Myocyte (in vitro differentiated cells): Measurements from ENCODE around the gene TMEM120B. TPM values are rescaled to one million over a fixed set of nuclear protein-coding genes. Genes with fewer than 3 reads are reported as not detected.

Source experiments
- DNase-seq: peaks from one replicate; pipeline ENCODE4 v3.0.0-alpha.2; 2012; ENCODE audit warnings: low read depth
- total RNA-seq: library from RNA; depleted of rRNA; stranded (reverse); fragments of >200 nt; gene quantifications from 2 replicates; pipeline ENCODE4 v1.2.3, GENCODE V29; 2014

Gene TMEM120B
- total RNA-seq, 1 donor from 2014 or later, result 25.2 TPM

DNA sequence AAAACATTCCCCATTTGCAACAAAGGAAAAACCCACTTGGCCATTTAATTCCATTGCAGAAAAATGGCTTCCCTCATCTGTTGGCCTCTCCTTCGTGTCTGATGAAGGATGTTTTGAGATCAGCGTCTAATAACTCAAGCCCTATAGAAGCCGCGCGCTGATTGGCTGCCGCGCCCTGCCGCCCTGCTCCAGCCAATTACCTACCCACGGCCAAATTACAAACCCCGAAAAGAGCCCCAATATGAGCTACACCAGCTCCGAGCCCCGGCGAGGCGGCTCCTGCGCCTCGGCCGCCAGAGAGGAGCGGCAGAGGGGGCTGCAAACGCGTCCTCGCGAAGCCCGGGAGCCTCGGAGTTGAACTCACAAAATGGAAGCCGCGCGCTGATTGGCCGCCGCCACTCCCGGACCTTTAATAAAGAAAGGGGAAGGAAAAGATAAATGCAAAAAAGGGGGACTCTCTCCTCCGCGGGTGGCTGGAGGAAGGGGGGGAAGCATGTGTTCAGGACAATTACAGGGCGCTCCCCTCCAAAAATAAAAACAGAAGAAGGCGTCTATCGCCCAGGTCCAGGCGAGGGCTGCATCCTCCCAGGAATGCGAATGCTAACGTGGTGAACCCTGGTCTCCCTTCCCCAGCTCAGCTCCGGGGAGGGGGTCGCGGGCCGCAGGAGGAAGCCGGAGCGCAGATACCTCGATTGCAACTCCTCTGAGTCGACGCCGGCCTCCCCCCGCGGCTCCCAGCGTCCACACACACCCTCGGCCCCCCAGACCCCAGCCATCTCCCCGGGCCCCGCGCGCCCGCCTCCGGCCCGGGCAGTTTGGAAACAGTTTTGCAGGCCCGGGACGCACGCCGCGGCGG is 90.5 kb downstream of the TMEM120B start:
- peak; percentile 96 for DNase-seq

- peak; percentile 65 for DNase-seq
These were observed 91.4 kb downstream of the TMEM120B start, which contains the start of gene SETD1B for GRCh38 chr12:121803861-121804416. Gene SETD1B, plus strand, starts transcription at chr12:121804009. Its CDS starts 729 bp downstream, at chr12:121804738.

DNA sequence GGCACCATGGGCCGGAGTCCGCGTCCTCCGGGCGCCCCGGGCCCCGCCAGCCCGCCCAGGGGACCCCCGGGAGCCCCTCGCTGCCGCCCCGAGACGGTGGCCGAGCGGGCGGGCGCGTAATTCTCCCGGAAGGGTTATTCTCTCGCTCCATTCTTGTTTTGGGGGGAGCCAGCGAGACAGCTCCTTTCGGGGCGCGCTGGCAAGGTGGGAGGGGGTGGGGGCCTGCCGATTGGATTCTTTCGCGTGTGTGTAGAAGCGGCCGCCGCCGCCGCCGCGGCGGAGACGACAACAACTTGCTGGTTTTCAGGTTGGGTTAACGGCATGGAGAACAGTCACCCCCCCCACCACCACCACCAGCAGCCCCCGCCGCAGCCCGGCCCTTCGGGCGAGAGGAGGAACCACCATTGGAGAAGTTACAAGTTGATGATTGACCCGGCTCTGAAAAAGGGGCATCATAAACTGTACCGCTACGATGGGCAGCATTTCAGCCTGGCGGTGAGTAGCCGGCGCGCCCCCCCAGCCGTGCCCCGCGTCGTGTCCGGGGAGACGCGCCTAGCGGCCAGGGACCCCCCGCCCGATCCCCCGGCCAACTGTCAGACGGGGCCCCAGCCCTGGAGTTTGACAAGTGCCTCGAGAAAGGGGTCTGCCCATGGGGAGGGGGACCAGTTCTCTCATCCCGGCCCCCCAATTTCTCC is 92.0 kb downstream of the TMEM120B start:
- DNase-seq, result peak; percentile 40

GRCh38 chr12:121805171-121806008 is 92.8 kb downstream of the TMEM120B start:
- DNase-seq, result peak; percentile 33

DNA sequence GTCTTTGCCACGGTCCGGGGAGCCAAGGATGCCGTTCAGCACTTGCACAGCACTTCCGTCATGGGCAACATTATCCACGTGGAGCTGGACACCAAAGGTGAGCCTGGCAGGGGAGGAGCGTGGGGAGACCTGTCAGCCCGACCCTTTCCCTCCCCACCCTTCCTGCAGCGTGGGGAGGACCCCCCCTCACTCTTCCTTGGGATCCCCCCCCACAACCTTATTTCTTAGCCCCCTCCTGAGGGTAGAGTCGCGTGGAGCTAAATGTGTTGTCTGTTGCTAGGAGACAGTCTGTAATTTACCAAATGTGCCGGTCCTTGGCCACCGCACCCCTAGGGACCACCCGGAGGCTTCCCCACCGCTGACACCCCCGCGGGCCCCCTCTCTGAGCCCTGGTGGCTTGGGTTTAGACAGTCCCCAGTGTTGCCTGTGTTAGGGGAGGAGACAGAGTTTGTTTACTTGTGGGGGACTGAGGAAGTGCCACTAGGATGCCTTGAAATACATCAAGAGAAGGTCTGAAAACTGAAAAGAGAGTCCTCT is 93.5 kb downstream of the TMEM120B start:
- DNase-seq, result no peak

GRCh38 chr12:121806546-121807423 is 94.2 kb downstream of the TMEM120B start:
- DNase-seq, result peak; percentile 27

DNA sequence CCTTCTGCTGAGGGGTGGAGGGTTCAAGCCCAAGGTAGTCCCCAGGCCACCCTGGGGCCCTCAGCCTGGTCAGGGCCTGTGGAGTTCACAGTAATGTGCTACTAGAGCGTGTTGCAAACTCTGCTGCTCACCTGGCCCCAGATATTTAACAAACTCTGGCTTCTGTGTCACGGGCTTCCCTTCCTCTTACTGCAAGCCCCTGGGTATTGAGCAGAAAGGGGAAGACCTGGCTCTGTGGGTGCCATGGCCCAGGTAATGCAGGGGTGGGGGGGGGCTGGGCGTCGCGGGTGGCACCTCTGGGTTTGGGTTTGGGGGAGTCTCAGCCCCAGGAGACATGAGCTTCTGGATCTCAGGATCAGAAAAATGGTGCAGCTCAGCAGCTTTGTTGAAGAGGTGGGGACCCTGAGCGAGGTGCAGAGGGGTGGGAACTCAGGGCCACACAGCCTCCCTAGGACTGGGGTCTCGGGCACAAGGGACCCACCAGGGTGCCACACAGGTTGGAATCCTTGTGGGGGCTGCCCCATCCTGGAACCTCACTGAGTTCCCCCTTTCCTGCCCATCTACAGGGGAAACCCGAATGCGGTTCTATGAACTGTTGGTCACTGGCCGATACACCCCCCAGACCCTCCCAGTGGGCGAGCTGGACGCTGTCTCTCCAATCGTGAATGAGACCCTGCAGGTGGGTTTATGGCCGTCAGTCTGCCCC is 95.2 kb downstream of the TMEM120B start:
- DNase-seq, result no peak

- DNase-seq, result no peak
These were observed 96.1 kb downstream of the TMEM120B start for GRCh38 chr12:121808623-121809022.

GRCh38 chr12:121809712-121810116 is 97.2 kb downstream of the TMEM120B start:
- no peak for DNase-seq

- no peak for DNase-seq
These were observed 97.8 kb downstream of the TMEM120B start for GRCh38 chr12:121810234-121810817.

- DNase-seq, result no peak
These were observed 98.4 kb downstream of the TMEM120B start for GRCh38 chr12:121810833-121811433.

GRCh38 chr12:121811434-121812319 is 99.1 kb downstream of the TMEM120B start:
- DNase-seq, result peak; percentile 74

DNA sequence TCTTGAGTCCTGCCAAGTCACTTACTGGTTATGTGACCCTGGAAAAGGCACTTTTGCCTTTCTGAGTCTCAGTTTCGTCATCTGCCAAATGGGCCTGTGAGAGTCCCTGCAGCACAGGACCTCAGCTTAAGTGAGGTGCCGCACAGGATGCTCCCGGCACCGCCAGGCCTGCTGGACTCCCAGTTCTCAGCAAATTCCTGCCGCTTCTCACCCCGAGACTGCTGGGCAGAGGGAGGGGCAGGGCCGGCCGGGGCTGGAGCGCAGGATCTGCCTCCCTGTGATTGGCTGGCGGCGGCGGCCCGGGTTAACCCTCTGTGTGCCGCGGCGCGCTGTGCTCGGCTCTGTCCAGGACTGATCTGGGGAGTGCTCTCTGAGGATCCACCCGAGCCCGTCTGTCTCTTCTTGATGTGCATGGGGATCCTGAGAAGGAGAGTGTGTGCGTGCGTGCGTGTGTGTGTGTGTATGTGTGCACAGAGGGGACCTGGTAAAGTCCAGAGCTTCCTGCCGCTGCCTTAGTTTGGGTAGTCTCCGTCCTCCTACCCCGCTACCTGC is 99.8 kb downstream of the TMEM120B start:
- DNase-seq, result peak; percentile 40

DNA sequence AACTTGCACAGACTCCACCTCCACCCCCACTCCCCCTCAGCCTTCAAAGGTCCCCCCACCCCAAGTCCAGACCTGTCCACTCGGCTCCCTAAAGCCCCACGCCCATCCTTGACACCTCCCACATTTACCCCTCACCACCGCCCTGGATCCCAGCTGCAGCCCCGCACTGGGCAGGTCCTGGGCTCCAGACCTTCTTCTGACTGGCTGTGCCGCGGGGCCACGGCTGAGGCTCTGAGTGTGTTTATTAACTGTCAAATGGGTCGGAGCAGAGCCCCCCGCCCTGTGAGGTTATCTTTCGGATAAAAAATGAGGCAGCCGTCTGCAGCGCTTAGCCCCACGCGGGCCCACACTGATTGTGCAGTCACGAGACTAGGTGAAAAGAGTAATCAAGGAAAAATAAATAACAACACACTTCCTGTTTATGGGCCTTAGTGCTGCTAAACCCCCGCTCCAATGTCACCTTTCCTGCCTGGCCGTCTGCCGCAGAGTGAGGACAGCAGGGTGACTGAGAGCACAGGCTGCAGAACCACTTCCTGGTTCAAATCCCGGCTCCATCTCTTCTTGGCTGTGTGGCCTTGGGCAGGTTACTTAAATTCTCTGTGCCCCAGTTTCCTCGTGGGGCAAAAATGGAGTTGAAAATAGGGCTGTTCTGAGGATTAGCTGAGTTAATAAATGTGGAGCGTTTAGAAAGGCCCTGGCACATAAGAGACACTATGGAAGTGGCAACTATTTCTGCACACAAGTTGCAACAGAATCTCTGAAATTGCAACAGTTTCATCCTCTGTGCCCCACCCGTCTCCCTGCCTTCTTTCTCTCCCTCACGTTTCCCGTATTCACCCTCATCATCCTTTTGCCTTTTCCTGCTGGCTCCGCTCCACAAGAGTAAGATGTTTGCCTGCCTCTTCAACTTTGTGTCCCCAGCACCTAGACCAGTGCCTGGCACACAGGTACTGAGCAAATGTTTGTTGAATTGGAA is 100.7 kb downstream of the TMEM120B start:
- DNase-seq, result no peak

DNA sequence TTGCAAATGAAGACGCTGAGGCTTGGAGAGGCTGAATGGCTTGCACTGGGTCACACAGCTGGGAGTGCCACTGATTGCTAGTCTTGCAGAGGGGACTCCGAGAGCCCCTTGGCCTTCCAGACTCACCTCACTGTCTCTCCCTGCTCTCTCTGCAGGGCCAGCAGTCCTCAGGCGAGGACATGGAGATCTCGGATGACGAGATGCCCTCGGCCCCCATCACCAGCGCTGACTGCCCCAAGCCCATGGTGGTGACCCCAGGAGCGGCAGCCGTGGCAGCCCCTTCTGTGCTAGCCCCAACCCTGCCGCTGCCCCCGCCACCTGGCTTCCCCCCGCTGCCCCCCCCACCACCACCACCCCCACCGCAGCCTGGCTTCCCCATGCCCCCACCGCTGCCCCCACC is 101.4 kb downstream of the TMEM120B start:
- no peak for DNase-seq
